ENCODE results near the gene CENPC.
"Not testable (repeated sequence)": the region's sequence is repeated elsewhere in the genome, so short reads cannot be mapped to it uniquely, and the experiment has no call there.

CENPC gene

DNA sequence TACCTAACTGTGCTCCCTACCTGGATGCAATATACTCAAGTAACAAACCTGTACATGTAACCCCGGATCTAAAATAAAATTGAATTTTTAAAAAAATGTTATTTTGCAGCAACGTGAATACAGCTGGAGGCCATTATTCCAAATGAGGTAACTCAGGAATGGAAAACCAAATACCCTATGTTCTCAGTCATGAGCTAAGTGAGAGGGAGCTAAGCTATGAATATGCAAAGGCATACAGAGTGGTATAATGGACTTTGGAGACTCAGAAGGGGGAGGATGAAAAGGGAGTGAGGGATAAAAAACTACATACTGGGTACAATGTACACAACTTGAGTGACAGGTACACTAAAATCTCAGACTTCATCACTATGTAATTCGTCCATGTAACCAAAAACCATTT is 78.6 kb downstream of the CENPC start:
- no peak for FAIRE-seq

DNA sequence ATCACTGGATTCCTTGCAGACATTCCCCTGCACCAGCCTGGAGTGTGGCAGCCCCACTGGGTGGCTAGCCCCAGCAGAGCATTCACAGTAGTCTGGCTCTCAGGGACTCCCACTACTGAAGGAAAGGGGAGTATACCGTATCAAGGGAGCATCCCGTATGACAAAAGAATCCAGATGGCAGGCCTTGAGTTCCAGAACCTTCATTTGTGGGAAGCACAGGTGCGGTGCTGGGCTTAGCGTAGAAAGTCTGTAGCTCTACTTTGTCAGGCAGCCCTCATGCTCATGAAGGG is 79.6 kb downstream of the CENPC start:
- no peak for FAIRE-seq

DNA sequence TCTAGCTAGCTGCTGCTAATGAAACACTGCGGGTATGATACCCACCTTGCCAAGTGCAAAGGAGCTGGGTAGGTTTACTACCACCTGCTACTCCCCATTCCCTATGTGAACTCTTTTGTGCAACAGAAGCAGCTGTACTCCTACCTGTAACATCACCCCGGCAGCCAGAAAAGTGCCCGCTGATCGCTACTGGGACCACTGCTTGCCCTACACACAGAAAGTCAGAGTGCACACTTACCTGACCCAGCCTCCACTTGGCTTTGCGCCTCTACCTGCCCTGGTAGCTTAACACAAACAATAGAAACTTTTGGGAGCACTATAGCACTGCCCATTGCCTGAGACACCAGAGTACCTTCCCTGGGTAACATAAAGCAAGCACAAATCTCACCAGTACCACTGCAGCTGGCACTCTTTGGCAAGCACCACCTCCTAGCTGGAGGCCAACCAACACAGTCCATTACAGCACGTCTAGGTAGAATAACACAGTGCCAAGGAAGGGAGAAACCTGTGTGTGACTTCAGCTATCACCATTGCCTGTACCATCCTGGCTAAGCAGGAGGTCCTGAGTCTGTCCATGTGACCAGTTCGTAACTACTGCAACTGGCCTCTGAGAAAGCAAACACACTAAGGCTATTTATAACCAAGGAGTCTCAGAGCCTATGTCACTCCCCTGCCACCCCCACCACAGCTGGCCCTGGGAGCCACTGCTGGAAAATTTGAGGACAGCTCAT is 80.1 kb downstream of the CENPC start:
- no peak for FAIRE-seq

DNA sequence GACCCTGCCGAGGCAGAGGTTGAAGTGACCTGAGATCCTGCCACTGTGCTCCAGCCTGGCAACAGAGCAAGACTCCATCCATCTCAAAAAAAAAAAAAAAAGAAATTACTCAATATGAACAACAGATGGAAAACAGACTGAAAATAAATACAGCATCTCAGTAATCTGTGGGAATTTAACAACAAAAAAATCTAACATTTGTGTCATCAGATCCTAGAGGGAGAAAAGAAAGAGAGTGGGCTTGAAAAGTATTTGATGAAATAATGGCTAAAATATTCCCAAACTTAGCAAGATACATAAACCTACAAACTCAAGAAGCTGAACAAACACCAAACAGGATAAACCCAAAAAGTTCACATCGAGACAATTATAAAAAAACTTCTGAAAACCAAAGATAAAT is 84.7 kb downstream of the CENPC start:
- FAIRE-seq = peak; percentile 90

DNA sequence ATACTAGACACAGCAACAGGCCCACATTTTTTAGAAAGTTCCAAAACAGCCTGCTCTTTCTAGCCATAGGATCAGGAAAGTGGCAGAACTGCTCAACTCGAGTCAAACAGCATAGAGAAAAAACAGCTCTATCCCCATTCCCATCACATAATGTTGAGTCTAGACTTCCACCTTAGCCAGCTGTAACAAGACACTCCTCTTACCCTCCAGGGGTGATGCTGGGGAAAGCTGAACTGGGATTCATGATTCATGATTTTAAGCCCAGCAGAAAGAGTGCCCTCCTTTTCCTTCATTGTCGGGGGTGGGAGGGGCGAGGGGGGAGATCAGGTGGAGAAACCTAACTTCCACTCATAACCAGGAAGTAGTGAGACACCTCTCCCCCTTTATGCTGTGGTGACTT is 86.1 kb downstream of the CENPC start:
- no peak for FAIRE-seq

DNA sequence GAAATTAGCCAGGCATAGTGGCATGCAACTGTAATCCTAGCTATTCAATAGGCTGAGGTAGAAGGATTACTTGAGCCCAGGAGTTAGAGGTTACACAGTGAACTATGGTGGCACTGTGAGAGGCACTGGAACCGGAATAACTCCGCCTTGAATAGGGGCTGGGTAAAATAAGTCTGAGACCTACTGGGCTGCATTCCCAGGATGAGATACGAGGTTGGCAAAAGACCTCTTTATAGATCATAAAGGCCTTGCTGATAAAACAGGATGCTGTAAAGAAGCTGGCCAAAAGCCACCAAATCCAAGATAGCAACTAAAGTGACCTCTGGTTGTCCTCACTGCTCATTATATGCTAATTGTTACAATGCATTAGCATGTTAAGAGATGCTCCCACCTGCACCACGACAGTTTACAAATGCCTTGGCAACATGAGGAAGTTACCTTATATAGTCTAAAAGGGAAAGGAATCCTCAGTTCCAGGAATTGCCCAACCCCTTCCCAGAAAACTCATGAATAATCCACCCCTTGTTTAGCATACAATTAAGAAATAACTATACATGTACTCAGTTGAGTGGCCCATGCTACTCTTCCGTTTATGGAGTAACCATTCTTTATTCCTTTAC is 88.6 kb downstream of the CENPC start:
- FAIRE-seq = no peak

DNA sequence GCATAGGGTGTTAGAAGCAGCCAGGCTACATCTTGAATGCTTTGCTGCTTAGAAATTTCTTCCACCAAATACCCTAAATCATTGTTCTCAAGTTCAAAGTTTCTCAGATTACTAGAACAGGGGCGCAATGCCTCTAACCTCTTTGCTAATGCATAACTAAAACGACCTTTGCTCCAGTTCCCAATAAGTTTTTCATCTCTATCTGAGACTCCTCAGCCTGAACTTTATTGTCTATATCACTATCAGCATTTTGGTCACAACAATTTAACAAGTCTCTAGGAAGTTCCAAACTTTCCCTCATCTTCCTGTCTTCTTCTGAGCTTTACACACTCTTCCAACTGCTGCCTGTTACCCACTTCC is 92.5 kb downstream of the CENPC start:
- FAIRE-seq = not testable (repeated sequence)

DNA sequence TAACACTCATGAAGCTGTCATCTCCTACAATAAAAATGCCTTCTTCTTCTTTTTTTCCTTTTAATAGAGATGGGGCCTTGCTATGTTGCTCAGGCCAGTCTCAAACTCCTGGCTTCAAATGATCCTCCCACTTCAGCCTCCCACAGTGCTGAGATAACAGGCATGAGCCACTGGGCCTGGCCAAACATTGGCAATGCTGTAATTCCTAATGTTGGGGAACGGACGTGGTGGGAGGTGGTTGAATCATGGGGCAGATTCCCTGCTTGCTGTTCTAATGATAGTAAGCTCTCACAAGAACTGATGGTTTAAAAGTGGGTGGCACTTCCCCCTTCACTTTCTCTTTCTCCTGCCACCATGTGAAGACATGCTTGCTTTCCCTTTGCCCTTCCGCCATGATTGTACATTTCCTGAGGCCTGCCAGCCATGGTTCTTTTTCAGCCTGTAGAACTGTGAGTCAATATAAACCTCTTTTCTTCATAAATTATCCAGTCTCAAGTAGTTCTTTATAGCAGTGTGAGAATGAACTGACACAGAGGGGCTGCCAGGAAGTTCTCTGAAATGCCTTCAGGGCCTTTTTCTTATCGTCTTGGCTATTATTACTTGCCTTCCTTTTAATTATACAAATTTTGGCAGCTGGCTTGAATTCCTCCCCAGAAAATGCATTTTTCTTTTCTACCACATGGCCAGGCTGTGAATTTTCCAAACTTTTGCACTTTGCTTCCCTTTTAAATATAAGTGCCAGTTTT is 93.0 kb downstream of the CENPC start:
- FAIRE-seq = no peak

DNA sequence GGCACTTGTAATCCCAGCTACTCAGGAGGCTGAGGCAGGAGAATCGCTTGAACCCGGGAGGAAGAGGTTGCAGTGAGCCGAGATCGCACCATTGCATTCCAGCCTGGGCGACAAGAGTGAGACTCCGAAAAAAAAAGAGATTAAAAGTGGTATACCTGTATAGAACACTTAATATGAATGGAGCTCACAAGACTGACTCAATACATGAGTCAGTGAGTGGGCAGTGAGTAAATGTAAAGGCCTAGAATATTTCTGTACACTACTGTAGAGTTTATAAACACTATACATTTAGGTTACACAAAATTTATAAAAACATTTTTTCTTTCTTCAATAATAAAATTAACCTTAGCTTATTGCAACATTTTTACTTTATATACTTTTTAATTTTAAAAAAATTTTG is 93.8 kb downstream of the CENPC start:
- no peak for FAIRE-seq

DNA sequence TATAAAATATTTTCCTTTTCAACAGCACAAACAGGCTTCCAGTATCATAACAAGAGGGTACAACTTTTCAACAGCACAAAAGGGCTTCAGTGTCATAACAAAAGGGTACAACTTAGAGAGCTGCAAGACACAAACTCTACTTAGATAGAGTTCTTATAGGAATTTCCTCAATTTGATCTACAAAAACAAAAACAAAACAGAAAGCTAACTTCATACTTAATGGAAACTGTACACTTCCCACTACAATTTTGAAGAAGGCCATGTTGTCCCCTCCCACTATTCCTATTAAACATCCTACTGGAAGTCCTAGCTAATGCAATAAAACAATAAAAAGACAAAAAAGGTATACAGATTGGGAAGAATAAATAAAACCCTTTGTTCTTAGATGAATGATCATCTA is 96.7 kb downstream of the CENPC start:
- FAIRE-seq = no peak

DNA sequence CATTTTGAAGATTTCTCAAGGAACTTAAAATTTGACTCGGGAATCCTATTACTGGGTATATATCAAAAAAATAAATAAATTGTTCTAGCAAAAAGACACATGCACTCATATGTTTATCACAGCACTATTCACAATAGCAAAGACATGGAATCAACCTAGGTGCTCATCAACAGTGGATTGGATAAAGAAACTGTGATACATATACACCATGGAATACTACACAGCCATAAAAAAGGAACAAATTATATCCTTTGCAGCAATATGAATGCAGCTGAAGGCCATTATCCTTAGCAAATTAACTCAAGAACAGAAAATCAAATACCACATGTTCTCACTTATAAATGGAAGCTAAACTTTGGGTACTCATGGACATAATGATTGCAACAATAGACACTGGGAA is 97.4 kb downstream of the CENPC start:
- FAIRE-seq = no peak

DNA sequence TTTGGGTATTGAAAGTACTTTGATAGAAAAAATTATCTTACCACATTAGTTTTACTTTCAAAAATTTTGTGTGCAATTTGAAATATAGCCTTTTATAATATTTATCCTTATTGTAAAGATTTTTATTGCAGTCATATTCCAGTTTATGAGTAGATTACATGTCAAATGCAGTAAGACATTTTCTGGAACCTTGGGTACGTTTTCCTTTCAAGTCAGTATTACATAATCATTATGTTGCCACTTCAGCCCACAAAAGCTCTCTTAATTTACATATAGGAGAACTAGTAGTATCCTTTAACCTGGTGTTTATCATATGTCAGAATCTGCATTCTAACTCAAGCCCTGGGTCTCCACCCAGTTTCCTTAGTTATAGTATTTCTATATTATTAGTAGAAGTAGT is 98.5 kb downstream of the CENPC start:
- FAIRE-seq = no peak

DNA sequence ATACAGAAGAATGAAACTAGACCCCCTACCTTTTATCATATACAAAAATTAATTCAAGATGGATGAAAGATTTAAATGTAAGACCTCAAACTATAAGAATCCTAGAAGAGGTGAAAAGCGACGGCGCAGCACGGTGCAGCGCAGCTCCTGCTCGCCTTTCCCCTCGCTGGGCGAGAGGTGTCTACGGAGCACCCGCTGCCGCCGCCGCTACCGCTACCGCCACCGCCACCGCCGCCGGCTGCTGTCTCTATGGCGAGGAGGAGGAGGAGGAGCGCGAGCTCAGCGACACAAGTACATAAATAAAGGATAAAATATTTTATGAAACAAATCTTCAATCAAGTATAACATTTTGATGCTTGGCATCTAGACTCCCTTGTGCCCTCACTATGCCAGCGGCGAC is 99.4 kb downstream of the CENPC start:
- FAIRE-seq = not testable (repeated sequence)

DNA sequence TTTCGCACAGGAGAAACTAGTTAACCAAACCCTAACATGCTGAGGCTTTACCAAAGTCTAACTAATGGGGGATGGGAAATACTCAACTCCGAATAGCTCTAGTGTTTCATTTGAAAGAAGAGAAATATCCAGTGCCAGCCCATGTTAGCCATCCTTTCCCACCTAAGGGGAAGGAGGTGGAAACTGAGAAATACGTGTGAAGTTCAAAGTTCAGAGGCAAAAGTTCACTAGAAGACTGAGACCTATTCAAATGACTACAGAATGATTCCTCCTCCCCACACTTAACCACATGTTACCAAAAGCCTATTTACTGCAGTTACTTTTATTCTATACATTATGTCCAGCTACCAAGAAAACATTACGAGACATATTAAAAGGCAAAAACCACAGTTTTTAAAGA is 106.3 kb downstream of the CENPC start:
- FAIRE-seq = no peak

DNA sequence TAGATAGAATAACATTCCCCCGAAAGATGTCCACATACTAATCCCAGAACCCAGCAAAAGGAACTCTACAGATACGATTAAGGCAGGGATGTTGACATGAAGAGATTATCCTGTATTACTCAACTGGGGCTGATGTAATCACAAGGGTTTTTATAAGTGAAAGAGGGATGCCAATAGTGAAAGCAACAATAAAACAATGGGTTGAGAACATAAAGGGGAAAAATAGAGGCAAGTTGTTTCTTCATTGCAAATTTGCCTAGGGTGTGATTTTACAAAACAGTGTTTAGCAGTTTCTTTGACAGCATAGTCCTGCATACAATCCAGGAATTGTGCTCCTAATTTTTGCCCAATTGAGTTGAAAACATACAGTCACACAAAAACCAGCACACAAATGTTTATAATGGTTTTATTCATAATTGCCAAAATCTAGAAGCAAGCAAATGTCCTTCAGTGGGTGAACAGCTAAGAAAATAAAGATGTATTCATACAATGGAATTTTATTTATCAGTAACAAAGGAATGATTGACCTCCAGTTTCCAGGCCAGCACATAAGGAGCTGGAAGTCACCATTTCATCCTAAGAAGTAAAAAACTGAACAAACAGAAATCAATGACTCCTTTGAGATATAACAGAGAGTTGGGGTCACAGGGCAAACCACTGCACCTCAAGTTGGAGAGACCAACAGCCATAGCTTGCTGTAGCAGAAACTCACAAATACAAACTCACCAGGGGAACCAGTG is 107.2 kb downstream of the CENPC start:
- no peak for FAIRE-seq

DNA sequence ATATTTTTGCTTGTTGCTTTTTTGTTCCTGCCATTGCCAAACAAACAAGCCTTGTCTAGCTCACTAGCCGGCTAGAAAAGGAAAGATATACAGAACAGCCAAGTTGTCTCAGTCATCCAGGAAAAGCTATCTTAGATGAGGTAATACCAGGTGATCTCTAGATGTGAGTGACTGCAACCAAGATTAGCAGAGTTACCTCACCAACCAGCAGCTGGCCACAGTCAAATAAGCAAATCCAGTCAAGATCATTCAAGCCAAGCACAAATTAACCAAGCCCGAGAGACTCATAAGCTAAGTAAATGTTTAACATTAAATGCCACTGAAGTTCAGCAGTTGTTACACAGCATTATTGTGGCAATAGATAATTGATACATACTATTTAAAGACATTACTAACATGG is 108.6 kb downstream of the CENPC start:
- no peak for FAIRE-seq

DNA sequence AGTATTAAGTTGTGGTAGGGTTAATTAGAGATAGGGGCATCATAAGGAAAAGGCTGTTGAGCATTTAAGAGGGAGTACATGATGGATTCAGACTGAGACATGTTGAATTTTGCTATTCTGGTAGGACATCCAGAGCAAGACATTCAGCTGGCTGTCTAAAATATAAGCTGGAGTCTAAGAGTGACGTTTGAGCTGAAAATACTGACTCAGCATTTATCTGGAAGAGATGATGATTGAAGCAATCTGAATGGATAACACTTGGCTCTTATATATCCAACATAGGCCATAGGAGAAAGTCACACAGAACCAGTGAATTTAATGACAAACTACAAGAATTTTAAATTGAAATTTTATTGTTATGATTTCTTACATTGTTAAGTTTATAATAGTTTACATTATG is 114.3 kb downstream of the CENPC start:
- FAIRE-seq = no peak

DNA sequence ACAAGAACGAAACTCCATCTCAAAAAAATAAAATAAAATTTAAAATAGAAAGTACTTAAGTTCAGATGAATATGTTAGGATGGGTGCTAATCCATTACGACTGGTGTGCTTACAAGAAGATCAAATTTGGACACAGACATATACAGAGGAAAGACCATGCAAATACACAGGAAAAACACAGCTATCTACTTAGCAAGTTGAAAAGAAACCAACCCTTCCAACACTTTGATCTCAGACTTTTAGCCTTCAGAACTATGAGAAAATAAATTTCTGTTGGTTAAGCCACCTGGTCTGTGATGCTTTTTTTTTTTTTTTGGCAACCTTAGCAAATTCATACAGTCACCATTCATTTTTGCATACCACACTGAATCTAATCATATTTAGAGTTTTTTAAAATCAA is 116.5 kb downstream of the CENPC start:
- no peak for FAIRE-seq

All from endometrium (tissue), 2 donors.